ENCODE measurements around the gene SUN3.

Gene SUN3, protein sequence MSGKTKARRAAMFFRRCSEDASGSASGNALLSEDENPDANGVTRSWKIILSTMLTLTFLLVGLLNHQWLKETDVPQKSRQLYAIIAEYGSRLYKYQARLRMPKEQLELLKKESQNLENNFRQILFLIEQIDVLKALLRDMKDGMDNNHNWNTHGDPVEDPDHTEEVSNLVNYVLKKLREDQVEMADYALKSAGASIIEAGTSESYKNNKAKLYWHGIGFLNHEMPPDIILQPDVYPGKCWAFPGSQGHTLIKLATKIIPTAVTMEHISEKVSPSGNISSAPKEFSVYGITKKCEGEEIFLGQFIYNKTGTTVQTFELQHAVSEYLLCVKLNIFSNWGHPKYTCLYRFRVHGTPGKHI

DNA sequence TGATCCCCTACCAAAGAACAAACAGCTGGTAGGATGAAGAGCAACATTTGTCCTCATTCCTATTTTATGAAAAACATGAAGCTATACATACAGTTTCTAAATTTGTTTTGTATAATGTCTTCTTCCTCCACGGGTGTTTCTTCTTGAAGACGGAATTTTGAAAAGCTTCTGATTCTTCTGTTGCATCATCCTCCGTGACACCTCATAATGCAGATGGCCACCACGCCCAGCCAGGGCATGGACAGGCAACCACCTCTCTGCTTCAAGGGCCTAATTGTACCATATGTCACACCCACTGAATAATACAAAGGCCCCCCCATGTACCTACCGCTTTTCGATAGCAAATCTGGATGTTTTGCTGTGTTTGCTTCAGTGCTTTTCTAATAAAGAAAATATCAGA lies at the start of gene SUN3:
TSS of gene SUN3 (minus strand) at position 170 of the 400 bp plus-strand sequence. CDS start at position 1, 169 bp downstream.
- no peak for DNase-seq (ENCODE audit: low read depth in 2 of 2)

DNA sequence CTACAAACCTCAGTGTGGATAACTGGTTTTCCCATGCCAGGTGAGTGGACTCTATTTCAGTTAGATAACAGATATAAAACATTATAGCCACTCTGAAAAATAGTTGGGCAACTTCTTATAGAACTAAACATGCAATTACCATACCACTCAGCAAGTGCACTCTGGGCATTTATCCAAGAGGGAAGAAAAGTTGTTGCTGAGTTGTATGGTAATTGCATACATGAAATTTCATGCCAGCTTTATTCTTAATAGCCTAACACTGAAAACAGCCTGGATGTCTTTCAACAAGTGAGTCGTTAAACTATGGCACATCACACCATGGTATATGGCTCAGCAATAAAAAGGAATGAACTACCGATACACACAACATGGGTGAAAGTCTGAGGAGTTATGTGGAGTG lies 49.6 kb upstream of the SUN3 start:
- DNase-seq (ENCODE audit: low read depth in 2 of 2) = no peak

DNA sequence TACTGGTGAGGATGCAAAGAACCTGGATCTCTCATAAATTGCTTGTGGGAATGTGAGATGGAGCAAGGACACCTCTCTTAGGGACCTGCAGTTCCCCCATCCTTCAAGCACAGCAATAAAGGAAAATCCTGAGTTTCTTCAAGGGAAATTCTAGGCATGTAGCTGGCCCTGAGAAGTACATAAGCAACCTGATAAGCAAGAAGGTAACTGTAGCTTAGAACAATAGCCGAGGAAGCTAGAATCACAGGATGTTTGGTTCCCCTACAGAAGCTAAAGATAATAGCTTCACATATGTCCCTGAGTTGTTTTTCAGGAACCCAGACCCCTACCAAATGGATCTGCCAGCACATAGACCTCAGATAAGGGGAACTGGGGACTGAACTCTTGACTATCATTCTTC lies 48.5 kb upstream of the SUN3 start:
- no peak for DNase-seq (ENCODE audit: low read depth in 2 of 2)

DNA sequence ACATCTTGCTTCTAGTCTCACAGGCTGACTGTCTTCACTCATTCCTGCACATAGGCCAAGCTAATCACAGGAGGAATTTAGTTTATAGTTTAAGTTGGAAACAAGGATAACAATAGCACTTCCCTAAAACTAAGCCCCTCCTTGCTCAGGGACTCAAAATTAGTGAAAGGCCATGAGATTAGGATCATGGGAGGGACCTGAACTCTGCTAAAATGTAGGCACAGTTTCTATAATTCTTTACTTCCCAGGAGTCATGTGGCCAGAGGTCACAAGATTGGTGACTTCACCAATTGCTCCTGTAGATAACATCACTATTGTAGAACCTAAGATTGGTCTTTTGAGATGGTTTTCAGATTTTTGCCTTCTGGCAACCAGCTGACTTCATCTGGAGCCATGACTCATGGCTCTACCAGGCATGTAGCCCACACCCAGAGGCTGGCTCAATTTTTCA lies 45.3 kb upstream of the SUN3 start:
- DNase-seq (ENCODE audit: low read depth in 2 of 2) = no peak

DNA sequence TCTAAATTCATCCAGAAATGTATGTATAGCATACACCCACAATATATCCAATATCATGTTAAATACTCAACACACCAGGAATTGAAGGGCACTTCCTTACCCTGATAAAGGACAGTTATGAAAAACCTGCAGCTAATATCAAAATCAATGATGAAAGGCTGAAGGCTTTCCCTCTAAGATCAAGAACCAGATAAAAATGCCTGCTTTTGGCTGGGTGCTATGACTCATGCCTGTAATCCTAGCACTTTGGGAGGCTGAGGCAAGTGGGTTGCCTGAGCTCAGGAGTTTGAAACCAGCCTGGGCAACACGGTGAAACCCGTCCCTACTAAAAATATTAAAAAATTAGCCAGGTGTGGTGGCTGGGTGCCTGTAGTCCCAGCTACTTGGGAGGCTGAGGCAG lies 38.6 kb upstream of the SUN3 start:
- no peak for DNase-seq (ENCODE audit: low read depth in 2 of 2)

DNA sequence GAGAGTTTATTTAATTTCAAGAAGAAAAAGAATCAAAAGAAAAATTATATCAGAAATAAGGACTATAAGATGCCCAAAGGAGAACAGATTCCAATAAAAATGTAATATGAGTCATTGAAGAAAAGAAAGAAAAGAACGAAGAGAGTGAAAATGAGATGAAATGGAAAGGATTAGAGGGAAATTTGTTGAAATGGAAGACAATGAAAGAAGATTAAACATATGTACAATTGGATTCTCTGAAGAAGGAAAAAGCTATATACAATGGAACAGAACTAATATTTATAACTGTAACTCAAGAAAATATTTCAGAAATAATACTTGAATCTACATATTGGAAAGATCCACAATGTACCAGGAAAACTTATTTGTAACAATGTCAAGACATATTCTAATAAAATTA lies 35.1 kb upstream of the SUN3 start:
- no peak for DNase-seq (ENCODE audit: low read depth in 2 of 2)

DNA sequence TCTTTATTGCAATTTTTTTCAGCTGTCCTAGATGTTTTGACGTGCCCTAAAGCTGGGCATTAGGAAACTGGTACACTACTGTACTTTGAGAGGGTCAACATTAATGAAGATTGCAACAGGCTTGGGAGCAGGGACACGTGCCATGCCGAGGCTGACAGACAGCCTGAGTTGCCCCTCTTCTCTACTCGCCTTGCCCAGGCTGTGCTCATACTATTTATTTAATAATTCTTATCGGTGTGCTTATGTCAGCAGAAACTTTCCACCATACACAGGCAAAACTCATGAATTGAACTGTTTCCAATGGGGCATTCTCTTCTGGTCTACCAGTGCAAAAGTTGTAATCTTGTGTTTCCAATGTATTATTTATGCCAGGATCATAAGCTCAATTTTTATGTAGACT lies 30.8 kb upstream of the SUN3 start:
- no peak for DNase-seq (ENCODE audit: low read depth in 2 of 2)

DNA sequence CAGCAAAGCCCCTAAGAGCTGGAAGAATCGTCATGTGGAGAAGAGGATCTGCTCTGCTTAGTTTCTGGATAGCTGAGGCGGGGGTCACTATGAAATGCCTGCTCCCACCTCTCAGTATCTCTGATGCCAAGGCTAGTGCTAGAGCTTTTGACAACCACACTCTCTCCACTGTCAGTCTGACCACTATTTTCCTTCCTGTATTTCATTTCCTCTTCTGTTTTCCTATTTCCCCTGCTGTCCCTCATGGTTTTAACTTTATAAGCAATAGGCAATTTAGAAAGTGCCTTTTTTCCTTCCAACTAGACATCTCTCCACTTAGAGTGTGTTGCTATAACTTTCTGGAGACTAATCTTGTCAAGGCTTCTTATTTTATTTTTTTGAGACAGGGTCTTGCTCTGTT lies 30.1 kb upstream of the SUN3 start:
- DNase-seq (ENCODE audit: low read depth in 2 of 2) = no peak

DNA sequence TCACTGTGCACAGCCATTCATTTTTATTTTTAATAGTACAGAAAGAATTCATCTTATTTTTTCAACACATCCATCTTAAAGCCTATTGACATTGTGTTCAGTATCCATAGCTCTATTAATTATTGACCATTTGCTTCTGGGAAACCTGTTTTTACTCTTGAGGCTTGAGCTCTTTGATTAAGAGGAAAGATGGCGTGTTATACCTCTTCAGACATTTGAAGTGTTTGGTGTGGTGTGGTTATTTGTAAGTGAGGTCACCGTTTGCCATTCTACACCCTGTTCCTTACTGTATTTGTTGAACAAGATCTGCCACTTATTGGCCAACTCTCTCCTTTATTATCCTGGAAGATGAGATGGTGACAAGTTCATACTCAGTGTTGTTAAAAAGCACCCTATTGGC lies 24.8 kb upstream of the SUN3 start:
- no peak for DNase-seq (ENCODE audit: low read depth in 2 of 2)

DNA sequence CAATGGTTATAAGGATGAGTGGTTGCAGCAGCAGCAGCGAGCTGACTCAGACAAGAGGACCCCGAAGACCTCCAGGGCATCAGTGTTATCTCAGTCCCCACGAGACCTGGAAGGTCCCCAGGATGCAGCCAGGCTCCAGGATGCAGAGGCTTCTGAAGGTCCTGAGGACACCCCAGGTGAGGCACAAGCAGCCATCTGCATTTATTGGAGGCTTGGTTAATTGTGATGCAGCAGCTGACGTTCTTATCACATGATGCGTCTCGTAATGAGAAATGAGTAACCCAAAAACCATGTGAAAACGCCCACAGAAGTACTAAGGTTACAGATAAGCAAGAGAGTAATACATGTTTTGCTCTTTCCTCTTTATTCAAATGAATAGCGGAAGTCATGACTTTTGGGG lies 23.8 kb upstream of the SUN3 start:
- DNase-seq (ENCODE audit: low read depth in 2 of 2) = no peak

DNA sequence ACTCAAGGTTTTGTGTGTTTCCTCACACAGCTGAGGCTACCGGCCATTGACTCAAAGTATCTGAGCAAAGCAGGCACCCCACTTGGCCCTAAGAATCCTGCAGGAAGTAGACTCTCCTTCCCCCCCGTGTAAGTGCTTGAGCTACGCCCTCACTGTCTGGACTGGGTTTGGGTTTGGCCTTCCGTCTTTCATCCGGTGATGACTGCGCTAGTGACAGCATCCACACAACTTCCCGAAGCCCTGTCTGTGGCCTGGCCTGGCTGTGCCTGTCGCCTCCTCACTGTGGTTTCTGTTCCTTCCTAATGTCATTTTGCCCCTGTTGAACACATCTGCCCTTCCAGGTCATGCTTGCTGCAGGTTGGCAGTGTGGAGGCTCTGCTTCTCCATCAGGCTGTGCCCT lies 20.9 kb upstream of the SUN3 start:
- DNase-seq (ENCODE audit: low read depth in 2 of 2) = no peak

DNA sequence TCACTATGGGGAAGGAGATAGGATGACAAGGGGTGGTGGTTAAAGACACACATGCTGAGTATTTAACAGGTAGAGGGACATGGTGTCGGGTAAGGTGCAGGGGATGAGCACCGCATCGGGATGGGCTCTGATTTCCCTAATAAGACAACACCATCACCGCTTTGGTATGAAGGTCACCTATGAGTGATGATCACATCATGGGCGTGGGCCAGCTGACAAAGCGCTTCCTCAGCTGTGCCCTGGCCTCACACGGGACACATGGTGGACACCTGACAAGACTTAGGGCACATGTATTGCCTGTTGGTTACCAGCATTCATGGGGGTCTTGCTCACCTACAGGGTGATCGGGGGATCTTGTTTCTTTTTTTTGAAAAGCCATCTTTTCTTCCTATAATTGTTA lies 19.2 kb upstream of the SUN3 start:
- no peak for DNase-seq (ENCODE audit: low read depth in 2 of 2)

DNA sequence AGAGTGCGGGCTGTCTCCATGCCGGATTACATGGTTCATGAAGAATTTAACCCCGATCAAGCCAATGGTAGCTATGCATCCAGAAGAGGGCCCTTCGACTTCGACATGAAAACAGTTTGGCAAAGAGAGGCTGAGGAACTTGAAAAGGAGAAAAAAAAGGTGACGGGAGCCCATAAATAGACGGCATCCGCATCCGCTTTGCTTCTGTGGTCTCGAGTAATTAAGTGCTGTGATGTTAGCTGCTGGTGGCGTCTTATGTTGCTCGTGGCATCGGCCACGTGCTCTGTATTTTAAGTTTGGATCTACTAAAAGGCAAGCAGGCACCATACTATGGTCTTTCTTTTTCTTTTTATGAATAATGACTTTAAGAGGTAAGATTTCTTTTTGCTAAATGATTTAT lies 17.6 kb upstream of the SUN3 start:
- DNase-seq (ENCODE audit: low read depth in 2 of 2) = no peak

DNA sequence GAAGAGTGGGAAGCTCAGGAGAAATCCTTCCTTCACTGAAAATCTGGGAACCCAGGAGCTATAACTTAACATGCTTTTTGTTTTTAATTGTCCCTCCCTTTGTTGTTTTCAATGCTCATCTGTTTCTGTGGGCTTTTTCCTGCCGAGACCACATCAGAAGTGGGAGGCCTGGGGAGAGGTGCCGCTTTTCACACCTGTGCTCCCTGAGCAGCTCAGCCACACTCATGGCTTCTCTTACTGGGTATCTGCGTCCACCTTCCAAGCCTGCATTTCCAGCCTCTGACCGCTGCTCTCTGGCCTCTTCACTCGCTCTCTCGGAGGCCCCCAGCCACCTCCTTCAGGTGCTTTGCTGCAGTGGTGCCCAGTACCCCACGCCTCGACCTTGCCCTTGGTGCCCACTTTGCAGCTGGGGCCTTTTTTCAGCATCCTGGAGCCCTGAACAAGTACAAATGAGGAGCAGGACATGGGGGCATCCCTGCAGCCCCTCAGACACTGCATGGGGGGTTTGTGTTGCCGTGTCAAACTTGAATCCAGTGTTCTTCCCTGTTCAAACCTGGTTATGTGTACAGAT lies 16.4 kb upstream of the SUN3 start:
- no peak for DNase-seq (ENCODE audit: low read depth in 2 of 2)

DNA sequence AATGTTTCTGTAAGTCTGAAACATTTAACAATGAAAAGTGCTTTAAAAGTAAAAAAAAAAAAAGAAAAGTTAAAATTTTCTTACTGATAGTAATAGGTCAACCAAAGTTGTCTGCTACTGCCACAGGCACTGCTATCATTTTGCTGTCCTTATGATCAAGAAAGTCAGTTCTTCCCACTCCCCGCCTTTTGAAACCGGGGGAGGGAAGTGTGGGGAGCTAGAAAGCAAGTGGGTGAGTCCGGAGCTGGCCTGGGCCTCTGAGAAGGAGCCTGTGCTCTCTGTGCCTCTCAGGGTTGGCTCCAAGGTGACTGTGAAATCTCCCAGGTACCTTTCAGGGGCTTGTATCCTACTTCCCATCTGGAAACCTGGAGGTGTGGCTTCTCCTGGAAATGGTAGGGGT lies 13.7 kb upstream of the SUN3 start:
- DNase-seq (ENCODE audit: low read depth in 2 of 2) = no peak

DNA sequence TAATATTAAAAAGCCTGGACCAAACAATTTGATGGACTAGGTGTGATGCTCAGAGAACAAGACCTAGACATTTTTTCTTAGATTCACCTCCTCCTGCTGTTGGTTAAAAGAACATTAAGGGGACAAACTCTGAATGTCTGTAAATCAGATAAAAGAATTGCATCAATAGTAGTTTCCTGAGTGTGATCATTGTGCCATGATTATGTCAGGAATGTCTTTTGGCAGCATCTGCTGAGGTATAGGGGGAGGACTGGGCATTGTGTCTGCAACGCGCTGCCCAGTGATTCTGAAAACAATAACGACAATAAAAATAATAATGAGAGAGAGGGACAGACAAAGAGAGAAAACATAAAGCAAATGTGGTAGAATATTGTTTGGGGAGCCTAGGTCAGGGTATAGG lies 13.3 kb upstream of the SUN3 start:
- DNase-seq (ENCODE audit: low read depth in 2 of 2) = no peak

DNA sequence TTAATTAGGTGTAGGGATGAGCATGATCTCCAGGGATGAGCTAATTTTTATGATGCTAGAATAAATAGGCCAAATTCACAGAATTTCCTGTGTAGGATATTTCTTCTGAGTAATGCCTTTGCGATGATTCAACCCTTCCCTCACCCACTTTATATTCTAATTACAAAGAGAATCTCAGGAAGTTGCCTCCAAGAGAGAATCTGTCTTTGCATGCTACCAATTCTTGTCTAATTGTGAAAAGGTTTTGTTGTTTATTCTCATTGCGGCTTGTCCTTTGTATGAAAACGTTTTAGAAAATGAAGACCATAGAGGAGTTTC lies 12.7 kb upstream of the SUN3 start:
- no peak for DNase-seq (ENCODE audit: low read depth in 2 of 2)

DNA sequence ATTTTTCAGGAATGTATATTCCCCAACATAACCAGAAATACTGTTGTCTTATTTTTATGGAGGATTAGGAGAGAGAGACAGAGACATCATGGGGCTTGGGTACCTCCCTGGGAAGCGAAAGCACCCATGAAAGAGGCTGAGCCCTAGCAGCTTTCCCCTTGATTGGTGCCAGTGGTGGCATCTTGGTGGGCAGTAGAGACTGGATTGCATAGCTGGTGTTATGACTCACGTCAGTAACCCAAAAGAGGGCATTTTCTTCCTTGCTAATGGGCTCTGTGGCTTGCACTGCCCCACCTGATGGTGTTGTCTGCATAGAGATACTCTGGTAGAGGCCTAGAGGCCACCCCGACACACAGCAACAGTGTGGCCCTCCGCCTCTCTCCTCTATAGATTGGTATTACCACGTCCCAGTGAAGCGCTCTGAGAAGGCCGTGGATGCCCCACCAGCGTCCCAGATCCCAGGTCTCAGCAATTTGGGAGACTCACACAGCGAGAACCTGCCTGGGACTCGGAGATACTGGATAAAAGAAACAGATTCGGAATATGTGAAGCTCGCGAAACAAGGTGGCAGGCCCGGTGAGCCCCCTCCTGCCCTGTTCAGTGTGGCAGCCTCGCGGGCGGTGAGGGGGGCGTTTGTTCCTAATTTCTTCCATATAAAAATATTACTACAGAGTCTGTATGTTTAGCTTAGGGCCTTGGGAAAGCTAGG lies 12.2 kb upstream of the SUN3 start:
- no peak for DNase-seq (ENCODE audit: low read depth in 2 of 2)

DNA sequence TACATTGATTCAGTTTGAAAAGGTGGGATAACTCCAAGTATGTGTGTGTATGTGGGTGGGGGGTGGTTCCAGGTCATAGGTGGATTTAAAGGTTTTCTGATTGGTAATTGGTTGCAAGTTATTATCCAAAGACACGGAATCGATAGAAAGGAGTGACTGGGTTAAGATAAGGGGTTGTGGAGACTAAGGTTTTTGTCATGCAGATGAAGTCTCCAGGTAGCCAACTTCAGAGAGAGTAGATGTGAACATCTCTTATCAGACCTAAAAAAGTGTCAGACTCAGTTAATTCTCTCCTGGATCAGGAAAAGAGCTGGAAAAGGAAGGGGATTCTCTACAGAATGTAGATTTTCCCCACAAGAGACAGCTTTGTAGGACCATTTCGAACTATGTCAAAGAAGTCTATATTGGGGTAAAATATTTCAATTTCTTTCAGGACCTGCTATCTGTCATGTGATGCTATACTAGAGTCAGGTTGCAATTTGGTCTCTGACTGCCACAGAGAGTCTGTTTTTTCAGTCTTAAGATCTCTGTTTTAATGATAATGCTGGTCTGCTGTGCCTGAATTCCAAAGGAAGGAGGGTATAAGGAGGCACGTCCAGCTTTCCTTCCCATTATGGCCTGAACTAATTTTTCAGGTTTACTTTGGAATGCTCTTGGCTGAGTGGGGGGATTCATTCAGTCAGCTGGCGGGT lies 10.1 kb upstream of the SUN3 start:
- no peak for DNase-seq (ENCODE audit: low read depth in 2 of 2)

DNA sequence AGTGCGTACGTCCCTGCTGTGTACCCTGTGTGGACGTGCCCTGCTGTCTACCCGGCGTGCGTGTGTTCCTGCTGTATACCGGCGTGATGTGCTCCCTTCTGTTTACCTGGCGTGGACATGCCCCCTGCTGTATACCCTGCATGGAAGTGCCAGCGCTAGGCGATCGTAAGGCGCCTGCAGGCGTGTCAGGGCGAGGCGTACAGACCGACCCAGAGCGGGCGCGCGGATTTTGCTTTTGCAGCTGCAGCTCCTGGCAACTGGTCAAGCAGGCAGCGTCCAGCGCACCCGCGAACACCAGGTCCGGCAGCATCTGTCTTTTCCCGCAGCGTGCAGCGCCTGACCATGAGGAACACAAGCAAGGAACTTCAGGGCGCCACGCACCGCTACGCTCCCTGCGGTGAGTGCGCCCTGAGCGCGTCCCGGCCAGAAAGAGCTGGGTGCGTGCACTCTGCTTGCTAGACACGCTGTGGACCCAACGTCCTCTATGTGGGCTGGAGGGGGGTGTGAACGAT lies 7.1 kb upstream of the SUN3 start:
- DNase-seq (ENCODE audit: low read depth in 2 of 2) = no peak

DNA sequence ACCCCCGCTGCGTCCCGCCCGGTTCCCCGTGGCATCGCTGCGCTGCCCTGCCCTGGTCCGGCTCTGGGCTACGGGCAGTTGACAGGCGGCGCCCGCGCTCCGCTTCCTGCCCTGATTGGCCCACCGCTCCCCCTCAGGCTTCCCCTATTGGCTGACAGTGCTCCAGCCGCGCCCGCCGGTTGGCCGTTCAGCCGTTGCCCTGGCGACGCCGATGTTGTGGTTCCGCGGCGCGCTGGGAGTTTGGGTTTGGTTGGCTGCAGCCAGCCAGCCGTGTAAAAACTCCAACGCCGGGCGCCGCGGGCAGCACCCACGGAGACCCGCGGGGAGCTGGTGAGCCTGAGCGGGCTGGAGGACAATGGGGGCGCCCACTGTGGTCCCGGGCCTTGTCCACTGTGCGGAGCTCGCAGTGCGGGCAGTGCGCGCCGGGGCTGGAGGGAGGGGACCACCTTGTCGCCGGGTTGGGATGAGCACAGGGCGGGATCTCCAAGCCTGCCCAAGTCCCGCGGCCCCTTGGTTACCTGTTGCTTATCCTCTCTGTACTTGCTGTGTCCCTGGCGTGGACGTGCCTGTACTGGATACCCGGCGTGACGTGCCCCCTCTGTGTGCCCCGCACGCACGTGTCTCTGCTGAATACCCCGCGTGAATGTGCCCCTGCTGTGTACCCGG lies 6.5 kb upstream of the SUN3 start, which contains the start of gene C7orf57:
TSS of gene C7orf57 (plus strand) at position 243 of the 666 bp plus-strand sequence. CDS start 766 bp downstream, outside the sequence.
- DNase-seq (ENCODE audit: low read depth in 2 of 2) = peak; percentile 73 to 80

DNA sequence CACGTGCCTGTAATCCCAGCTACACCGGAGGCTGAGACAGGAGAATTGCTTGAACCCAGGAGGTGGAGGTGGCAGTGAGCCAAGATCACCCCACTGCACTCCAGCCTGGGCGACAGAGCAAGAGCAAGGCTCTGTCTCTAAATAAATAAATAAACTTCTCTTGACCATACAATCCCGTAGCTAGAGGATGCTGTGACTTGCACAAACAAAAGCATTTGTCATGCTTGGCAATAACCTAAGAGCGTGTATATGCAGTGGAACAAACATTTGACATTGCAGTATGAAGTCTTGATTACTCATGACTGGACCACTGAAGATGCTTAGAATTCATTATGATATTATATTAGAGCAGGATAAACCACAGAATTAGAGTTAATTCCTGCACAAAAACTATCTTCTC lies 5.0 kb upstream of the SUN3 start:
- DNase-seq (ENCODE audit: low read depth in 2 of 2) = no peak
